ENCODE data around the gene RAB37.

RAB37 gene

DNA sequence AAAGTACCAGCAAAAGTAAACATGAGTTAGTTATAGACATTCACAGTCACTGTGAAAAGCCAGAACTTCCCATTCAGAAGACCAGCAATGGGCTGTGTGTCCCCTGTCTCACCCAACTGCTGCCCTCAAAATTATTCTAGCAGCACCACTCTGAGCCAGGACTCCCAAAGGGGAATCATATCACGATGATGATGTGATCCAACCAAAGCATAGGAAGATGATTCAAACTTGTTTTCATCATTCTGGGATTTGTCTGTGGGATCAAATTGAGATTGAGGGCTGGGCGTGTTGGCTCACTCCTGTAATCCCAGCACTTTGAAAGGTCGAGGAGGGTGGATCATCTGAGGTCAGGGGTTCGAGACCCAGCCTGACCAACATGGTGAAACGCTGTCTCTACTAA is 45.5 kb downstream of the RAB37 start:
- no peak for DNase-seq

DNA sequence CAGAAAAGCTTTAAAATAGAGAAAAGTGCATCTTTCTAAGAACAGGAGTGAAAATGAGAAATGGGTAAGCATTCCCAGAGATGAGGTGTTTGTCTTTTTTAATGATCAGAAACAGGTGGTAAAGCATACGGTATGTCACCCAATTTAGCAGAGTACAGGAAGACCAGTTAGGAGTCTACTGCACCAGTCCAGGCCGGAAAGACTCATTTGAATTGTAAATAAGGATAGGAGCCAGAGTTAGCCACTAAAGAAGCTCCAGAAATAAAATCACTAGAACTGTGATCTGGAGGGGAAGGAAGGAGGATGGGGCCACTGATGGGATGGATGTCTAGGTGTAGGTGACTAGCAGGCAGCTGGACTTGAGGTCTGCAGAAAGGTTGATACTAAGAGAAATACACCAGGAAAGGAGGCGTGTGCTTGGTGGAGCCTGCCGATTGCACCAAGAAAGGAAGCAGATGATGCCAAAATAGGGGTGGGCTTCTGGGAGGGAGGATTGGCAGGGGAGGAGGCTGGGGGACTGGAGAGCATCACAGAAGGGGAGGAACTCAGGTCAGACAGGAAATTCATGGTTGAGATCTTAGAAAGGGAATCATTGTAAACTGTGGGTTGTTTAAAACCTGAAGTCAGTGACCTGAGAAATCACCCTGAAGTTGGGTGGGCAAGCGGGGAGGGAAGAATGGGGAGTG is 47.2 kb downstream of the RAB37 start:
- DNase-seq: no peak

DNA sequence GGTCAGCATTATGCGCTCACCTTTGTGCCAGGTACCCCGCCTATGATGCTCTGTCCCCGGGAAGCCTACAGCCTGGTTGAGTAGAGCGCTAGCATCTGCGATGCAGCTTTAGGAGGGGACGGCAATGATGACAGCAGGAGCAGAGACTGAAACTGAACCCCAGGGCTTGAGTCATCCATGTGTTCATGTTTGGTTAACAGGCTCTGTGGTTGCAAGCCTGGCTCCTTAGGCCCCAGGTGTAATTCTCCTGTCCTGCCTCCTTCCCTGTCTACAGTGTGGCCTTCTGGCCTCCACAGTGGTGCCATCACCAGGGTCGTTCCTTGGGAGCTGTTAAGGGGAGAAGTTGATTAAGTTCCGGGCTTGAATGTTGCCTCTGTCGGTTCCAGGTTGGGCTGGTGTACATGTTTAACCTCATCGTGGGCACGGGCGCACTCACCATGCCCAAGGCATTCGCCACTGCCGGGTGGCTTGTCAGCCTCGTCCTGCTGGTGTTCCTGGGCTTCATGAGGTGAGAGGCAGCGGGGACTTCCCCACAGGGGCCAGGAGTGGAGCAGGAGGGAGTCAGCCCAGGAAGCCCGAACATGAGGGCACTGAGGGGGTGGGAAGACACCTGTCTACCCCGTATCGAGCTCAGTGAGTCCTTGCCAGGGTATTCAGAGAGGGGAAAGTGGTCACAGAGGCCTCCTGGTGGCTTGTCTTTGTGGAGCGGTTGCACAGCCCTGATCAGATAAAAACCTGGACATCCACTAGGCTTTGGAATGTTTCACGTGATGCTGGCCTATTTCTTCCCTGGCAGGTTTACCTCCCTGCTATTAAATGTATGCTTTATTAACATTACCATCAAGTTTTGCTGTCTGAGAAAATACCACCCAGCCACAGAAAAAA is 48.3 kb downstream of the RAB37 start:
- DNase-seq: no peak

DNA sequence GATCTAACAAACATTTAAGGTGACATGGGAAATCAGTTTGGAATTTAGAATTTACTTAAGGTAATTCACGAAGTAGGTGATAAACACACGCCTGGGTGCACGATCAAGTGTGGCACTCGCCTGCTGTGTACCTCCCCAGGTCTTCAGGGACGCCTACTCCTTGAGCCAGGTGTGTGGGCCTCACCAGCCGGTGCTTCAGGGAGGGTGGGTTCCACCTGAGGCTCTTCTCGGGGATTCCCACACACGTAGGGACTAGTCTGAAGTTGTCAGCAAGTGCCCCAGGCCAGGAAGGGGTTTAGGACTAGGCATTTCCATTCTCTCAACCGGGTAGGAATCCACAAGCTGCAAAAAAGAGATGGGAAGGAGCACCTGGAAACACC is 48.9 kb downstream of the RAB37 start:
- DNase-seq: no peak

DNA sequence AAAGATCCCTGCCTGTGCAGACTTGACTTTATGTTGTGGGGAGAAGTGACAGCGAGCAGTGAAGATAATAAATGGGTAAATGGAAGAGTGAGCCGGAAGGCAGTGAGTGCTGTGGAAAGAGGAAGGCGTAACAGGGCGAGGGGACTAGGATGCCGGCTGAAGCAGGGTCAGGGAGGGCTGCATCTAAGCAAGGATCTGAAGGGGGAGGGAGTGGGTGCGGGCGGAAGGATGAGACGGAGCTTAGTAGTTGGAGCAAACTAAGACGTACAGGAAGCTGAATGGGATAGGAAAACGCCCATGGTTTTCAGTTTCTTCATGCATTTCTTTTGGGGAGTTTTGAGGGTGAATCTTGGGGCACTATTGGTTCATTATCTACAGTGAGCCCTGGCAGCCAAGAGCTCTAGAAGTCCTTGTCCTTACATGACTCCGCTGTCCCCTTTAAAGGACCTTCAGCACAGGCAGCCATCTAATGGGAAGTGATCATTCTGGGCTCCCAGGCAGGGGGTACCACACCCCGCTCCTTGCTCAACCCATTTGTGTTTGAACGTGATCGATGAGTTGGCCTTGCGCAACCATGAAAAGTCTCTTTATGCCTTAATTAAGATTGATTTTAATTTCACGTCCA is 49.5 kb downstream of the RAB37 start:
- DNase-seq: peak; percentile 59

DNA sequence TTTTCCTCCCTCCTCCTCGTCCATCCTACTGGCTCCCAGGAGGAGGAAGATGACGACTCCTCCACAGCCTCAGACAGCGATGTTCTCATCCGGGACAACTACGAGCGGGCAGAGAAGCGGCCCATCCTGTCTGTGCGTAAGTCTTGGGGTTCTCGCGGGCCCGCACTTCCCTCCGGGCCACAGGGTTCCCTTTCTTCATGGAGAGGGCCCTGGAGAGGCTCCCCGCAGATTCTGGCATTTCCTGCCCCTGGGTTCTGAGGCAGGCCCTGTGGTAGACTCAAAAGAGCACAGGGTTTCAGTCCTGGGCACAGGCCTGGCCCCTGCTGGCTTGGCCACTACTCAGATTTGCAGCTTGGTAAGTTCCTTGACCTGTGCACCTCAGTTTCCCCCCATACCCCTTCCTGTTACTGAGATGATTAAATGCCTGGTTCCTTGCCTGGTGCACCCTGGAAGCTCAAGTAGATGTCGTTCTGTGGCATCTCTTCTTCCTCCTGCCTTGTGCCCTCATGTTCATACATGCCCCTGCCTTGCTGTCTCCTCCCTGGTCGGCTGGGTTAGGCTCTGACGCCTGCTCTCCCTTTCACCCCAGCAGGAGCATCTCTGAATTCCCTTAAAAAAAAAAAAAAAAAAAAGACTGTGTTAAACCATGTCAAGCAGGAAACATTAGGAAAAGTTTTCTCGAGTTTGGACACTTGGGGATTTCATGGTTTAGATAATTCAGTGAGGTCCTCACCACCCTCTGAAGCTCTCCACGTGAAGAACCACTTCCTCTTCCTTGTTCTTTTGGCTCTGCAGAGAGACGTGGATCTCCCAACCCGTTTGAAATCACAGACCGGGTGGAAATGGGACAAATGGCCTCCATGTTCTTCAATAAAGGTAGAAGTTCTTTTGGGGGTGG is 53.4 kb downstream of the RAB37 start:
- DNase-seq: no peak

DNA sequence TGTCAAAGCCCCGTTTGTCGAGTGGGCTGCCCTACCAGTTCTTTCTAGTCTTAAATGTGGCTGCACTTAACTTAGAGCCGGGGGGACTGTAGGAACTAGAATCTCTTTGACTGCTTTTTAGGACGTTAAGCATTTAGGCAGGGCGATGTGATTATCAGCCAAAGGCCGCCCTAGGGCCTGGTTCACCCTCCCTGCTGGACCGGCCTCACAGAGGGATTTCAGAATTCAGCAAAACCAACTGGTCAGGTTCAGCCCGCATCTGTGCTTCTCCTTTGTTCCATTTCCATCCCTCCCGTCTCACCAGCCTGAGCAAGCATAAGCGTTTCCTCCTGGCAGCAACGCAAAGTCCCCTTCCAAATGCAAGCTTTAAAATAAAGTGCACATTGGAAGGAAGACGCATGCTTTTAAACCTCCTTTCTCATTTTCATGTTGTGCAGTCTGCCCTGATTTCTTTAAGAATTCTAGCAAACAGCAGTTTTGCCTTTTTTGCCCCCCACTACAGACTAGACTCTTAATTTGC is 55.6 kb downstream of the RAB37 start:
- no peak for DNase-seq

DNA sequence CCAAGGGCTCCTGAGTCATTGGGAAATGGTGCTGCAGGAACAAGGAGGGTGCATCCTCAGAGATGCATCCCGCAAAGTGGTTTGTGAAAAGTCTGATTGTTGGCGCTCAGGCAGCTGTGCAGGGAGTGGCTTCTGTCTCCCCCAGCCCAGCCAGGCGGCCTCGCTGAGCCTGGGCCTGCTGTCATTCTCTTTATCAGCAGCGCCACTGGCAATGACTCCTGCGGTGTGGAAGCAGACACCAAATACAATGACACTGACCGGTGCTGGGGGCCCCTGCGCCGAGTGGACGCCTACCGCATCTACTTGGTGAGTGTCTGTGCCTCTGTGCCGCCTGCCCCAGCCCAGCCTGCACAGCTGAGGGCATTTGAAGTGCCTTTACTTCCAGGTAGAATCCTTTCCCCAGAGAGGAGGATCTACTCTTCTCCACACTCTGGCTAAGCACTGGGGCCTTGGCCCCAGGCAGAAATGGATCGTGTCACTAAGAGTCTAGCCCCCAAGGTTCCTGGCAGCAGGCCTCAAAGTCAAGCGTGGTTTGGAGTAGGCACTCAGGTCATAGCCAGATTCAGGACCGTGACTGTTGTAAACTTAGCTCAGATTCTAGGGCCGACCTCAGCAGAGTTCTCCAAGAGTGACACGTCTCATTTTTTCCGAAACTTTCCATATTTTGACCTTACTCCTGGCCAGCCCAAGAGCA is 58.4 kb downstream of the RAB37 start:
- no peak for DNase-seq

DNA sequence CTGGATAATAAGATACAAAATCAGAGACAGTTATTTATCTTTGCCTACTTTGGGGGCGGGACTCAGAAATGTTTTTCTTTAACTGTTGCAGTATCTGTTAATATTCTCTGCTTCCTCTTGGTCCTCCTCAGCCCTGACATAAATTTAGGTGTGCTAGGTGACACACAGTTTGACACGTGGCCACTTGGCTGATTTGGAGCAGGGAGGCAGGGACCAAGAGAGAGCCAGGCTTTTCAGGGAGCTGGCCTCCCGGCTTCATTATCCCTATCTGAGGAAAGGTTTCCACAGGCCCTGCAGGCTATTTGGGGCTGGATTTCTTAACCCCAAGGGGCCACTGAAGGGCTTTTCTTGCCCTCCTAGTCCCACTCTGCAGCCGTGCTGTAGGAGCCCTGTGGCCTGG is 59.2 kb downstream of the RAB37 start:
- no peak for DNase-seq

DNA sequence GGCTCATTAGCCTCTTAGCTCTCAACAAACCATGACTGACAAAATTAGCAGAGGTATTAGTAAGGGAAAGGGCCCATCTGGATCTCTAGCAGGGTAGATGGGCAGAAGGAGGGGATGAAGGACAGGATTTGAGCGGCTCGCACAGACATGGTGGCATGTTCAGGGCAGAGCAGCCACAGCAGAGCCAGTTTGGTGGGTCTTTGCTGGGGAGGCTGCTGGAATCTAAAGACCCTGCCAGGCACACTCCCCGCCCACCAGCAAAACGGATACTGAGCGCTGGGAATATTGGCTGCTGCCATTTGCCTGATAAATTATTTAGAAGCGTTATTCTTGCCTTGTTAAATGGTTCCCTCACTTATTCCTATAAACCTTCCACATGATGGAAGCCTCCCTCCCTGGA is 59.8 kb downstream of the RAB37 start:
- DNase-seq: no peak
